ENCODE measurements around the gene PTRH1. TPM values are rescaled to one million over a fixed set of nuclear protein-coding genes. Genes with fewer than 3 reads are reported as not detected.

PTRH1 gene
- total RNA-seq, 2 donors from 2014 or later: 8.9 to 23.8 TPM

DNA sequence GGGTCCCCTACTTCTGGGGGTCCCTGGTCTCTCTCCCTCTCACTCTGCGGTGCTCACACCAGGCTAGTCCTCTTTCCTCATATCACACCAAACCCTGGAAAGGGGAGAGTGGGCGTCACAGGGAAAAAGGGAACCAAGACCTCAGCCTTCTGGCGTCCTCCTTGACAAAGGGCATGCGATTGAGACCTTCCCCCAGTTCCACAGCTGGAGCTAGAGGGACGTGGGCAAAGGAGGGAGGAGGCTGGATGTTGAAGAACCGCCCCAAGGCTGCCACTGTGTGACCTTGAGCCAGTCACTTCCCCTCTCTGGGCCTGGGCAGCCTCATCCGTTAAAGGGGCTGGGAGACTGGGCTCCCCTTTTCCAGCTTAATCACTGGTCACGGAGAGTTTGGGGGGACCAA is 38.2 kb upstream of the PTRH1 start:
- intact Hi-C loops (cut with DNase I): no loop called here
- no peaks in the 10 kb centered on the region for H3K9me3 ChIP-seq
- H3K27me3 ChIP-seq: peaks cover 25% of the 10 kb centered on the region
- H3K4me3 ChIP-seq: no peak overlapping the region
- no peak overlapping the region for H3K27ac ChIP-seq
- TF ChIP-seq, protein P1, sequence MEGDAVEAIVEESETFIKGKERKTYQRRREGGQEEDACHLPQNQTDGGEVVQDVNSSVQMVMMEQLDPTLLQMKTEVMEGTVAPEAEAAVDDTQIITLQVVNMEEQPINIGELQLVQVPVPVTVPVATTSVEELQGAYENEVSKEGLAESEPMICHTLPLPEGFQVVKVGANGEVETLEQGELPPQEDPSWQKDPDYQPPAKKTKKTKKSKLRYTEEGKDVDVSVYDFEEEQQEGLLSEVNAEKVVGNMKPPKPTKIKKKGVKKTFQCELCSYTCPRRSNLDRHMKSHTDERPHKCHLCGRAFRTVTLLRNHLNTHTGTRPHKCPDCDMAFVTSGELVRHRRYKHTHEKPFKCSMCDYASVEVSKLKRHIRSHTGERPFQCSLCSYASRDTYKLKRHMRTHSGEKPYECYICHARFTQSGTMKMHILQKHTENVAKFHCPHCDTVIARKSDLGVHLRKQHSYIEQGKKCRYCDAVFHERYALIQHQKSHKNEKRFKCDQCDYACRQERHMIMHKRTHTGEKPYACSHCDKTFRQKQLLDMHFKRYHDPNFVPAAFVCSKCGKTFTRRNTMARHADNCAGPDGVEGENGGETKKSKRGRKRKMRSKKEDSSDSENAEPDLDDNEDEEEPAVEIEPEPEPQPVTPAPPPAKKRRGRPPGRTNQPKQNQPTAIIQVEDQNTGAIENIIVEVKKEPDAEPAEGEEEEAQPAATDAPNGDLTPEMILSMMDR (IDR thresholded peaks at IDR 0.05): no peak
- no peaks in the 10 kb centered on the region for H3K4me1 ChIP-seq
- no peaks in the 10 kb centered on the region for H3K36me3 ChIP-seq
- H3K9ac ChIP-seq (ENCODE audit: low read depth in 2 of 2, low read length in 2 of 2): no peak overlapping the region
- no peak for DNase-seq

DNA sequence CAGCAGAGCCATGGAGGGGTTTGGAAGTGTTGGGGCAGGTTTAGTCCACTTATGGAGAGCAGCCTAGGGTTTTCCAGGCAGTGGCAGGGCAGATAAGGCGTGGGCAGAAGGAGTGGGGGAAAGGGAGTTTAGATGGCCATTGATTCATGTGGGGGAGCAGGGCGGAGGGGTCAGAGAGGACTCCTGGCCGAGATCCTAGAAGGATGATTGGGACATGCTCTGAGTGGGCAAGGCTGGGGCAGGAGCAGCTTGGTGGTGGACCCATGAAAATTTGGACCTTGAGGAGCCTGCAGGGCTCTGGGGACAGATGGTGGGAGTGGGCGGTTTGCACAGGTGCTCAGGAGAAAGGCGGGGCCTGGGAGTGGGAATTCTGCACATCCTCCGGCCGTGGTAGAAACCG is 37.7 kb upstream of the PTRH1 start:
- intact Hi-C loops (cut with DNase I): no loop called here
- Histone ChIP-seq H3K27ac (no peak overlapping the region), H3K4me3 (no peak overlapping the region), H3K4me1 (no peaks in the 10 kb centered on the region), H3K9ac (ENCODE audit: low read depth in 2 of 2, low read length in 2 of 2) (no peak overlapping the region), H3K27me3 (peaks cover 25% of the 10 kb centered on the region), H3K36me3 (no peaks in the 10 kb centered on the region), H3K9me3 (no peaks in the 10 kb centered on the region)
- TF ChIP-seq, protein P1 (IDR thresholded peaks at IDR 0.05): no peak
- no peak for DNase-seq

DNA sequence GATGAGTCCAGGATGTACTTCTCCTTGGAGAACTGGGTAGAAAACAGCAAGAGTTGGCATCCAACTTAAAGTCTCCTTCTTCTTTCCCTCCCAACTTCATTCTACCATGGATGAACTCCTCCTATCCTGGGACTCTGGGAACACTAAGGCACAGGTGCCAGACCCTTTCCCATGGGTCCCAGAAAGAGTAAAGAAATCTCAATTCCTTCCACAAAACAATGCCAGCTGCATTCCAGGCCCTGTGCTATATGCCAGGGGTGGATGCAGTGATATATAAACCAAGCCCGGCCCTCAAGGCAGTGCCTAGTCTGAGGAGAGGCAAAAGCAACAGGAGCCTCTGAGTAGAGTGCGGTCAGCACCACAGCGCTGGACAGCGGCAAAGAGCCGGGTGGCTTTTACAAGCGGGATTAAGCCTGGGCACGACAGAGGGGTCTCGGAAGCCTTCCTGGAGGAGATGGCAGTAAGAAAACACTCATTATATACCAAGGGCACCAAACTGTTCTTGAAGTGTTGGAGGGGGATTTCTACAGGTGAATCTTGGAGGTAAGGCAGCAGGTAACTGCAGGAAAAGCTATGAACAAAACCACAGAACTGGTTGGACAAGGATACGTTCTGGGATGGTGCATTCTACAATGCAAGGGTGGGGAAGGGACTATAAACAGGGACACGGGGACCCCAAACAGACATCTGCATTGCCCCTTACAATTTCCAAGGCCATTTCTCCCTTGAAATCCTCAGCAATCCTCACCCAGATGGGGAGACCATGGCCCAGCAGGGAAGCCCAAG is 36.0 kb upstream of the PTRH1 start:
- Histone ChIP-seq H3K27me3 (peaks cover 25% of the 10 kb centered on the region), H3K4me3 (no peak overlapping the region), H3K4me1 (no peaks in the 10 kb centered on the region), H3K27ac (no peak overlapping the region), H3K9ac (ENCODE audit: low read depth in 2 of 2, low read length in 2 of 2) (no peak overlapping the region), H3K36me3 (no peaks in the 10 kb centered on the region), H3K9me3 (no peaks in the 10 kb centered on the region)
- TF ChIP-seq, protein P1 (IDR thresholded peaks at IDR 0.05): no peak
- no peak for DNase-seq
- intact Hi-C loops (cut with DNase I): no loop called here

DNA sequence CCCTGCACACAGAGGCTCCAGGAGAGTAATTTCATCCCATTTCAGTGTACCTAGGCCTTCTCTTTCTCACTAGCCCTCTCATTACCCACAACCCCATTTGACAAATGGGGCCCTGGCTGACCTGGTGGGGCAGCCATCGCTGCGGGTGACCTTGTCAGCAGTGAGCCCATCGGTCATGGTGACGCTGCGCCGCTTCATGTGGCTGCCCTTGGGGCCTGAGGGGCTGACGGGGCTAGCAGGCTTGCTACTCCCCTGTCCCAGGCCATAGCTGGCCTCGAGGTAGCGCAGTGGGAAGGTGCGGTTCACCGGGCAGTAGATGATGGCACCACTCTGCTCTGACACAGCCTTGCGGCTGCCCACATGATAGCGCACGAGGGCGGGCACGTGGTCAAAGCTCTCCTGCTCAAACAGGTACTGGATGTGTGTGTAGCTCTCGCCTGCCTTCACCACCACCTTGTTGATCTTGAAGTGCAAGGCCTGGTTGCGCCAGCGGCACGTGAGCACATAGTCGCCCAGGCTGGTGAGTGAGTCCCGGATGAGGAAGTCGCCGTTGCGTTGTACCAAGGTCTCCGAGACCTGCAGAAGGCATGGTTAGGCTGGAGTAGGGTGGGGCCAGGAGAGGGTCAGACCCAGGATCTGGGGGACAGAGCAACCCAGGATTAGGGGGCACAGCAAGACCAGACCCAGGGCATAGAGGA is 33.8 kb upstream of the PTRH1 start:
- DNase-seq: no peak
- H3K4me3 ChIP-seq: no peak overlapping the region
- no peaks in the 10 kb centered on the region for H3K4me1 ChIP-seq
- TF ChIP-seq, protein P1 (IDR thresholded peaks at IDR 0.05): no peak
- H3K9ac ChIP-seq (ENCODE audit: low read depth in 2 of 2, low read length in 2 of 2): no peak overlapping the region
- H3K27me3 ChIP-seq: peaks cover 11% of the 10 kb centered on the region
- H3K36me3 ChIP-seq: no peaks in the 10 kb centered on the region
- no peak overlapping the region for H3K27ac ChIP-seq
- intact Hi-C loops (cut with DNase I): no loop called here
- no peaks in the 10 kb centered on the region for H3K9me3 ChIP-seq

DNA sequence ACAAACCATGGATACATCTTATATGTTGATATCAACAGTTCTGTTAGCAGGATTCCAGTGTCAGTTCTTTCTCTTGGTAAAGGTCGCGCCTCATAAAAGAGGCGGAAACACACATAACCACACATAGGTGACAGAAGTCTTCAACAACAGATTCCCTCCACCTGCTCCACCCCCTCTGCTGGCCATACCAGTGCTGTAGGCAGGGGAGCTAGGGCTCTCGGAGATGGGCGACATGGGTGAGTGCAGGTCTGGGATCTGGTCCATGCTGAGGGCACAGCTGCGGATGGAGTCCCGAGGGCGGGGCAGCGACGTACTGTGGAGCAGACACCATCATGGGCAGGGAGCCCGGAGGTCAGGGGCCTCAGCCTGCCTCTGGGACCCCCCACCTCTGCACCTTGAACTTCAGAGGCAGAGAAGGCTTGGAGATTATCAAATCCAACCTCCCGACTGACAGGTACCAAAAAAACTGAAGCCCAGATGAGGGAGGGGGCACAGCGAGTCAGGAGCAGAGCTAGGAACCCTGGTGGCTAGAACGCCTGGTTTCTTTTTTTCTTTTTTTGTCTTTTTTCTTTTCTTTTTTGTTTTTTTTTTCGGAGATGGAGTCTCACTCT is 31.6 kb upstream of the PTRH1 start:
- H3K4me3 ChIP-seq: no peak overlapping the region
- H3K27ac ChIP-seq: no peak overlapping the region
- DNase-seq: no peak
- no peaks in the 10 kb centered on the region for H3K36me3 ChIP-seq
- TF ChIP-seq, protein P1 (IDR thresholded peaks at IDR 0.05): no peak
- H3K4me1 ChIP-seq: no peaks in the 10 kb centered on the region
- intact Hi-C loops (cut with DNase I): no loop called here
- no peak overlapping the region for H3K9ac ChIP-seq (ENCODE audit: low read depth in 2 of 2, low read length in 2 of 2)
- no peaks in the 10 kb centered on the region for H3K27me3 ChIP-seq
- H3K9me3 ChIP-seq: no peaks in the 10 kb centered on the region

All from colonic mucosa (tissue), 4 donors.